Type B pancreatic cell (in vitro differentiated cells): ENCODE measurements around the gene CYTH1. TPM values are rescaled to one million over a fixed set of nuclear protein-coding genes. Genes with fewer than 3 reads are reported as not detected.

Experiments used
- DNase-seq: peaks from one replicate; pipeline ENCODE4 v3.0.0; 2021; ENCODE audit warnings: mixed read lengths; ENCODE audit not compliant: unreplicated experiment; ENCODE audit errors: extremely low spot score
- H3K27ac Mint-ChIP-seq: 2 replicates; pipeline ENCODE4 v1.8.0; 2021; ENCODE audit warnings: mild to moderate bottlenecking, mixed read lengths
- H3K27me3 Mint-ChIP-seq: 2 replicates; pipeline ENCODE4 v1.8.0; 2021; ENCODE audit warnings: mixed read lengths
- H3K36me3 Mint-ChIP-seq: 2 replicates; pipeline ENCODE4 v1.8.0; 2021; ENCODE audit warnings: mixed read lengths
- H3K4me1 Mint-ChIP-seq: one replicate; pipeline ENCODE4 v1.8.0; 2021; ENCODE audit warnings: mixed read lengths; ENCODE audit not compliant: unreplicated experiment
- H3K4me3 Mint-ChIP-seq: 2 replicates; pipeline ENCODE4 v1.8.0; 2021; ENCODE audit warnings: mild to moderate bottlenecking, mixed read lengths
- H3K9me3 Mint-ChIP-seq: 2 replicates; pipeline ENCODE4 v1.8.0; 2021; ENCODE audit warnings: mixed read lengths
- CTCF ChIP-seq: fragments of 200-600 bp; sonication (generic); conservative IDR thresholded peaks from 2 replicates; pipeline ENCODE4 v1.5.0; 2021; ENCODE audit warnings: antibody characterized with exemption, mild to moderate bottlenecking
- total RNA-seq: library from RNA; stranded (reverse); gene quantifications from 2 replicates; pipeline ENCODE4 v1.2.1, GENCODE V29; 2021; ENCODE audit warnings: low replicate concordance

The CYTH1 gene
- total RNA-seq, 1 donor from 2014 or later = 30.3 TPM

GRCh38 chr17:78634154-78634553 is 147.9 kb downstream of the CYTH1 start:
- no peak for TF ChIP-seq CTCF
- Mint-ChIP-seq H3K4me1 (peaks cover 10% of the 10 kb centered on the region), H3K36me3 (no peaks in the 10 kb centered on the region), H3K27me3 (peaks cover 3% of the 10 kb centered on the region), H3K4me3 (no peak overlapping the region), H3K27ac (no peak overlapping the region), H3K9me3 (no peaks in the 10 kb centered on the region)
- DNase-seq = no peak

DNA sequence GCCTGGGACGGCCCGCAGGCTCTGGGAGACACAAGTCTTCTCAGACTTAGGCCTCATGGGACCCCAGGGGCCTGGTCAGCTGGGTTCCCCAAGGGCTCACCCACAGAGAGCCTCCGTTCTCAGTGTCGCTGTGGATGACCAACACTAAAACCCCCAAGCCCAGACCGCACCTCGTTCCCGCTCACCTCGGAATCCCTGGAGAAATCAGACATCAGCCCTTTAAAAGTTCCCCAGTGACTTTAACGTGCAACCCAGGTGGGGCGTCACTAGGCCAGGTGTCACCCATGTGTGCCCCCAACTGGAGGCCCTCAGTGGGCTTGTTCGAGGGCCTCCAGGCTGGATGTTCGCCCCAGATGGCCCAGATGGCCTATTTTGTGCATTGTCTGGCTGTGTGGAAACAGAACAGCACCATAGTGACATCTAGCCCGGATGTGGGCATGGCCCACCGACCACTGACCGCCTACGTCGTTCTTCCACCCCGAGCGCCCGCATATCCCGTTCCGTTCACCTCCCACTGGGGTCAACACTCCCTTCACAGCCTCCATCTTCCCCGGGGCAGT is 152.6 kb downstream of the CYTH1 start:
- Mint-ChIP-seq H3K27me3 (no peaks in the 10 kb centered on the region), H3K4me1 (peaks cover 10% of the 10 kb centered on the region), H3K9me3 (no peaks in the 10 kb centered on the region), H3K4me3 (no peak overlapping the region), H3K27ac (no peak overlapping the region), H3K36me3 (no peaks in the 10 kb centered on the region)
- TF ChIP-seq CTCF = no peak
- no peak for DNase-seq

GRCh38 chr17:78628547-78629435 is 153.3 kb downstream of the CYTH1 start:
- no peak overlapping the region for H3K4me3 Mint-ChIP-seq
- H3K9me3 Mint-ChIP-seq = no peaks in the 10 kb centered on the region
- TF ChIP-seq CTCF = no peak
- H3K4me1 Mint-ChIP-seq = peaks cover 10% of the 10 kb centered on the region
- no peaks in the 10 kb centered on the region for H3K27me3 Mint-ChIP-seq
- H3K27ac Mint-ChIP-seq = no peak overlapping the region
- H3K36me3 Mint-ChIP-seq = no peaks in the 10 kb centered on the region
- DNase-seq = no peak

- H3K27me3 Mint-ChIP-seq = peaks cover 3% of the 10 kb centered on the region
- DNase-seq = no peak
- H3K4me1 Mint-ChIP-seq = no peaks in the 10 kb centered on the region
- no peak overlapping the region for H3K27ac Mint-ChIP-seq
- no peaks in the 10 kb centered on the region for H3K9me3 Mint-ChIP-seq
- TF ChIP-seq CTCF = no peak
- H3K4me3 Mint-ChIP-seq = no peak overlapping the region
- no peaks in the 10 kb centered on the region for H3K36me3 Mint-ChIP-seq
These were observed 157.5 kb downstream of the CYTH1 start for GRCh38 chr17:78624324-78625151.

Other genes with a start within 250 kb of the CYTH1 start
- gene DNAH17, start 204.9 kb downstream of the CYTH1 start, total RNA-seq = 0.07 and 0.33 TPM in 2 replicates
- 53.4 and 58.6 TPM in 2 replicates for gene USP36, start 58.5 kb upstream of the CYTH1 start, total RNA-seq
- 3.8 and 4.4 TPM in 2 replicates for gene CEP295NL, start 120.9 kb upstream of the CYTH1 start, total RNA-seq
- 125 and 192 TPM in 2 replicates for gene TIMP2, start 143.1 kb upstream of the CYTH1 start, total RNA-seq
- gene LGALS3BP, start 197.7 kb upstream of the CYTH1 start, total RNA-seq = 154 and 202 TPM in 2 replicates
- 75.1 and 105 TPM in 2 replicates for gene CANT1, start 227.5 kb upstream of the CYTH1 start, total RNA-seq
- gene C1QTNF1, start 241.9 kb upstream of the CYTH1 start, total RNA-seq = 8.7 and 9.4 TPM in 2 replicates